Measurements from ENCODE around the gene BCL2A1.
"Not testable (repeated sequence)": the region's sequence is repeated elsewhere in the genome, so short reads cannot be mapped to it uniquely, and the experiment has no call there.

BCL2A1 gene

GRCh38 chr15:79988448-79989117 is 17.6 kb upstream of the BCL2A1 start:
- no peak for DNase-seq

- DNase-seq, result no peak
Measured at GRCh38 chr15:79987969-79988368, 17.0 kb upstream of the BCL2A1 start.

- no peak for DNase-seq
Measured at GRCh38 chr15:79987569-79987955, 16.6 kb upstream of the BCL2A1 start.

- no peak for DNase-seq
Measured at GRCh38 chr15:79981831-79982455, 10.9 kb upstream of the BCL2A1 start.

GRCh38 chr15:79978655-79979514 is 7.9 kb upstream of the BCL2A1 start:
- DNase-seq, result no peak

GRCh38 chr15:79978260-79978654 is 7.3 kb upstream of the BCL2A1 start:
- no peak for DNase-seq

GRCh38 chr15:79977431-79978054 is 6.5 kb upstream of the BCL2A1 start:
- DNase-seq, result no peak

GRCh38 chr15:79973456-79974195 is 2.6 kb upstream of the BCL2A1 start:
- no peak for DNase-seq

GRCh38 chr15:79972863-79973262 is 1.9 kb upstream of the BCL2A1 start:
- DNase-seq, result no peak

- no peak for DNase-seq
Measured at GRCh38 chr15:79970181-79970580, 815 bp downstream of the BCL2A1 start.

GRCh38 chr15:79969146-79969545 is 1.9 kb downstream of the BCL2A1 start:
- no peak for DNase-seq

- DNase-seq, result no peak
Measured at GRCh38 chr15:79967298-79968182, 3.5 kb downstream of the BCL2A1 start.

- no peak for DNase-seq
Measured at GRCh38 chr15:79966634-79967297, 4.2 kb downstream of the BCL2A1 start.

- no peak for DNase-seq
Measured at GRCh38 chr15:79965846-79966630, 5.0 kb downstream of the BCL2A1 start.

- DNase-seq, result no peak
Measured at GRCh38 chr15:79964232-79964805, 6.7 kb downstream of the BCL2A1 start.

GRCh38 chr15:79962921-79963320 is 8.1 kb downstream of the BCL2A1 start:
- DNase-seq, result not testable (repeated sequence)

- no peak for DNase-seq
Measured at GRCh38 chr15:79962178-79962577, 8.8 kb downstream of the BCL2A1 start.

- DNase-seq, result no peak
Measured at GRCh38 chr15:79960502-79961212, 10.3 kb downstream of the BCL2A1 start.

GRCh38 chr15:79957741-79958140 is 13.3 kb downstream of the BCL2A1 start:
- DNase-seq, result no peak
